ENCODE results near the gene NLRX1.

NLRX1 gene

DNA sequence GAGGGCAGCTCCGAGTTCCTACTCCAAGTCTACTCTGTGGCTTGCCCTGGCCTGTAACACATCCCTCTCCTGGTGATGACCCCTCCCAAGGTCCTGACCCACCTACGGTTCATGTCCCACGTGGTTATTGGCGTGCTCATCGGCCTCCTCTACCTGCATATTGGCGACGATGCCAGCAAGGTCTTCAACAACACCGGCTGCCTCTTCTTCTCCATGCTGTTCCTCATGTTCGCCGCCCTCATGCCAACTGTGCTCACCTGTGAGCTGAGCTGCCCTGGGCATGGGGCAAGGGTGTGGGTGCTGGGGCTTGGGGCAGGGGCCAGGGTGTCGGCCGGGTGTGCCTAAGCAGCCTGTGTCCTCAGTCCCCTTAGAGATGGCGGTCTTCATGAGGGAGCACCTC, 10.1 kb upstream of the NLRX1 start:
- Histone ChIP-seq H2BK12ac (ENCODE audit: low read length) (no peak overlapping the region), H2BK120ac (ENCODE audit: low read depth, low read length) (no peak overlapping the region), H3K4me1 (ENCODE audit: control insufficient read depth in 2 of 2, insufficient read depth in 1 of 2, low read depth in 1 of 2, low read length in 2 of 2) (peaks cover 0 to 3% of the 10 kb centered on the region in 2 donors), H3K4ac (ENCODE audit: low read length) (no peak overlapping the region), H4K8ac (ENCODE audit: low read depth, low read length) (no peak overlapping the region), H4K91ac (ENCODE audit: low read depth, low read length, poor library complexity) (no peak overlapping the region), H2AK5ac (ENCODE audit: low read depth, low read length) (no peak overlapping the region), H3K79me1 (ENCODE audit: low read depth, low read length) (no peaks in the 10 kb centered on the region), H2AFZ (ENCODE audit: low read length) (no peak overlapping the region), H3K9me3 (replicated peaks in 1 of 2; ENCODE audit: control insufficient read depth in 2 of 2, insufficient read depth in 1 of 2, low read depth in 1 of 2, low read length in 2 of 2) (no peaks in the 10 kb centered on the region), H2BK15ac (ENCODE audit: low read length) (no peak overlapping the region), H3K36me3 (replicated peaks in 1 of 2; ENCODE audit: control insufficient read depth in 2 of 2, insufficient read depth in 2 of 2, low read length in 2 of 2) (no peaks in the 10 kb centered on the region), H3K9ac (ENCODE audit: low read depth, low read length, poor library complexity) (no peak overlapping the region), H3K4me2 (ENCODE audit: insufficient read depth, low read length, poor library complexity, severe bottlenecking) (no peak overlapping the region), H3K4me3 (ENCODE audit: low read length in 2 of 2) (peak overlapping the region in 1 of 2 donors; percentile 61), H2BK5ac (ENCODE audit: low read length) (no peak overlapping the region), H3K27ac (replicated peaks; ENCODE audit: low read length) (no peak overlapping the region), H3K27me3 (ENCODE audit: control insufficient read depth in 3 of 3, insufficient read depth in 3 of 3, low read depth in 1 of 3, low read length in 3 of 3) (peaks cover 0 to 74% (median 0%) of the 10 kb centered on the region in 3 experiments), H3K14ac (ENCODE audit: low read length) (no peak overlapping the region), H3K18ac (ENCODE audit: low read length) (no peak overlapping the region), H3K23ac (ENCODE audit: low read depth, low read length, poor library complexity) (no peak overlapping the region)
- no CpG with 5 or more reads among the region's 13 CpGs for WGBS, 2 donors (ENCODE audit: extremely low coverage in 2 of 2, insufficient read length in 2 of 2, insufficient replicate concordance in 1 of 2)
- DNase-seq (ENCODE audit: low spot score) = no peak

DNA sequence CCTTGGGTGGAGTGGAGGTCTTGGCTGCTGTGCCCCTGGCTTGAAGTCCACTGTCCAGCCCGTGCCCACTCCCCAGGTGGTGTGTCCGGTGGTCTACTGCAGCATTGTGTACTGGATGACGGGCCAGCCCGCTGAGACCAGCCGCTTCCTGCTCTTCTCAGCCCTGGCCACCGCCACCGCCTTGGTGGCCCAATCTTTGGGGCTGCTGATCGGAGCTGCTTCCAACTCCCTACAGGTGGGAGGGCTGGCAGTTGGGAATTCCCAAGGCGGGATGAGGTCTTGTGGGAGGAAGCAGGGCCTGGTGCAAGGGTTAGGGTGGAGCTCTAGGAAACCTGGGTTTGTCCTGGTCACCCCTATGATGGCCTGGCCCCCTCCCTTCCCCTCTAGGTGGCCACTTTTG, 8.4 kb upstream of the NLRX1 start:
- Histone ChIP-seq H3K9me3 (replicated peaks in 1 of 2; ENCODE audit: control insufficient read depth in 2 of 2, insufficient read depth in 1 of 2, low read depth in 1 of 2, low read length in 2 of 2) (no peaks in the 10 kb centered on the region), H3K36me3 (replicated peaks in 1 of 2; ENCODE audit: control insufficient read depth in 2 of 2, insufficient read depth in 2 of 2, low read length in 2 of 2) (no peaks in the 10 kb centered on the region), H2BK120ac (ENCODE audit: low read depth, low read length) (no peak overlapping the region), H4K91ac (ENCODE audit: low read depth, low read length, poor library complexity) (no peak overlapping the region), H3K4ac (ENCODE audit: low read length) (no peak overlapping the region), H2AK5ac (ENCODE audit: low read depth, low read length) (peak overlapping the region; percentile 63), H3K18ac (ENCODE audit: low read length) (peak overlapping the region; percentile 2), H3K4me1 (ENCODE audit: control insufficient read depth in 2 of 2, insufficient read depth in 1 of 2, low read depth in 1 of 2, low read length in 2 of 2) (no peaks in the 10 kb centered on the region), H3K23ac (ENCODE audit: low read depth, low read length, poor library complexity) (peak overlapping the region; percentile 19), H3K4me3 (ENCODE audit: low read length in 2 of 2) (no peak overlapping the region), H2BK12ac (ENCODE audit: low read length) (no peak overlapping the region), H4K8ac (ENCODE audit: low read depth, low read length) (no peak overlapping the region), H3K27me3 (ENCODE audit: control insufficient read depth in 3 of 3, insufficient read depth in 3 of 3, low read depth in 1 of 3, low read length in 3 of 3) (peaks cover 0 to 62% (median 0%) of the 10 kb centered on the region in 3 experiments), H3K14ac (ENCODE audit: low read length) (no peak overlapping the region), H2AFZ (ENCODE audit: low read length) (no peak overlapping the region), H2BK15ac (ENCODE audit: low read length) (no peak overlapping the region), H2BK5ac (ENCODE audit: low read length) (no peak overlapping the region), H3K27ac (replicated peaks; ENCODE audit: low read length) (no peak overlapping the region), H3K79me1 (ENCODE audit: low read depth, low read length) (no peaks in the 10 kb centered on the region), H3K4me2 (ENCODE audit: insufficient read depth, low read length, poor library complexity, severe bottlenecking) (no peak overlapping the region), H3K9ac (ENCODE audit: low read depth, low read length, poor library complexity) (no peak overlapping the region)
- DNase-seq (ENCODE audit: low spot score) = no peak
- WGBS, 2 donors (ENCODE audit: extremely low coverage in 2 of 2, insufficient read length in 2 of 2, insufficient replicate concordance in 1 of 2) = no CpG with 5 or more reads among the region's 9 CpGs

DNA sequence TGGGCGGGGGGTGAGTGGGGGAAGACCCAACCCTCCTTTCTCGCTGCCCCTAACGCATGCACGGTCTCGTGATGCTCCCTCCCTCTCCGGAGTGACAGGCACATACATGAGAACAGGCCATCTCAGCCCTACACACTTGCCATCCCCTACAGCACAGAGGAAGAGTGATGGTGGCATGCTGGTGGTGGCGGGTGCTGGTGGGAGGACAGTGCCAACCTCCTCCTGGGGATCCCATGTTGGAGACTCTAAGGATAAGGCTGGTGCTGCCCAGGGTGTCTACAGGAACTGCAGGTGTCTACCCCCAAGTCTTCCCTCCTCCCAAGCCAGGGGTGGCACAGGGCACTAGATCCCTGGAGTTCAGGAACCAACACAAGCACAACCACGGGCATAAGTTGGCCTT, 6.7 kb upstream of the NLRX1 start:
- H3K4me3 ChIP-seq (ENCODE audit: low read length in 2 of 2) = no peak overlapping the region
- no peak for DNase-seq (ENCODE audit: low spot score)
- H3K27ac ChIP-seq (replicated peaks; ENCODE audit: low read length) = no peak overlapping the region
- H2BK120ac ChIP-seq (ENCODE audit: low read depth, low read length) = no peak overlapping the region
- H3K27me3 ChIP-seq (ENCODE audit: control insufficient read depth in 3 of 3, insufficient read depth in 3 of 3, low read depth in 1 of 3, low read length in 3 of 3) = peaks cover 0 to 46% (median 0%) of the 10 kb centered on the region in 3 experiments
- H3K79me1 ChIP-seq (ENCODE audit: low read depth, low read length) = no peaks in the 10 kb centered on the region
- no CpG with 5 or more reads among the region's 8 CpGs for WGBS, 2 donors (ENCODE audit: extremely low coverage in 2 of 2, insufficient read length in 2 of 2, insufficient replicate concordance in 1 of 2)
- H4K91ac ChIP-seq (ENCODE audit: low read depth, low read length, poor library complexity) = no peak overlapping the region
- H3K9me3 ChIP-seq (replicated peaks in 1 of 2; ENCODE audit: control insufficient read depth in 2 of 2, insufficient read depth in 1 of 2, low read depth in 1 of 2, low read length in 2 of 2) = no peaks in the 10 kb centered on the region
- no peaks in the 10 kb centered on the region for H3K36me3 ChIP-seq (replicated peaks in 1 of 2; ENCODE audit: control insufficient read depth in 2 of 2, insufficient read depth in 2 of 2, low read length in 2 of 2)
- no peak overlapping the region for H3K4me2 ChIP-seq (ENCODE audit: insufficient read depth, low read length, poor library complexity, severe bottlenecking)
- no peak overlapping the region for H2BK12ac ChIP-seq (ENCODE audit: low read length)
- no peak overlapping the region for H2AK5ac ChIP-seq (ENCODE audit: low read depth, low read length)
- H3K18ac ChIP-seq (ENCODE audit: low read length) = no peak overlapping the region
- no peak overlapping the region for H2AFZ ChIP-seq (ENCODE audit: low read length)
- no peak overlapping the region for H3K9ac ChIP-seq (ENCODE audit: low read depth, low read length, poor library complexity)
- no peak overlapping the region for H3K4ac ChIP-seq (ENCODE audit: low read length)
- H3K14ac ChIP-seq (ENCODE audit: low read length) = no peak overlapping the region
- H2BK15ac ChIP-seq (ENCODE audit: low read length) = no peak overlapping the region
- peaks cover 0 to 1% of the 10 kb centered on the region in 2 donors for H3K4me1 ChIP-seq (ENCODE audit: control insufficient read depth in 2 of 2, insufficient read depth in 1 of 2, low read depth in 1 of 2, low read length in 2 of 2)
- H3K23ac ChIP-seq (ENCODE audit: low read depth, low read length, poor library complexity) = no peak overlapping the region
- H4K8ac ChIP-seq (ENCODE audit: low read depth, low read length) = no peak overlapping the region
- H2BK5ac ChIP-seq (ENCODE audit: low read length) = no peak overlapping the region

DNA sequence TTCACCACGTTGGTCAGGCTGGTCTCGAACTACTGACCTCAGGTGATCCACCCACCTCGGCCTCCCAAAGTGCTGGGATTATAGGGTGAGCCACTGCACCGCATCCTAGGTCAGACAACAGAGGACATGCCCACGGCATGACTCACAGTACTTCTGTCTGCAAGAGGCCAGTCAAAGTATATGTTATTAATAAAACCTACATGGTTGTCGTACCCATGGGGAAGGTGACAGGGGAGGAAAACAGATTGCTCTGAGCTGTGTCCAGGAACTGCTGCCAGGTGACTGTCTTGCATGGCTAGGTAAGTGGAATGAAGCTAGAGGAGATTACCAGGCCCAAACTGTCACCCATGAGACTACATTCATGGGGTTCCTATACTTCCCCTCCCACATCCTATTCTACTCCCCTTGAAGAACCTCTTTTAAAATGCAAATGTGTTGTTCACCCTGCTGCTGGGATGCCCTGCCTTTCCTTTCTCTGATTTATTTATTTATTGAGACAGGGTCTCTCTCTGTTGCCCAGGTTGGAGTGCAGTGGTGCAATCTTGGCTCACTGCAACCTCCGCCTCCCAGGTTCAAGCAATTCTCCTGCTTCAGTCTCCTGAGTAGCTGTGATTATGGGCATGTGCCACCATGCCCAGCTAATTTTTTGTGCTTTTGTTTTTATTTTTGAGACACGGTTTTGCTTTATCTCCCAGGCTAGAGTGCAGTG, 2.0 kb upstream of the NLRX1 start:
- no peak overlapping the region for H2BK15ac ChIP-seq (ENCODE audit: low read length)
- no CpG with 5 or more reads among the region's 8 CpGs for WGBS, 2 donors (ENCODE audit: extremely low coverage in 2 of 2, insufficient read length in 2 of 2, insufficient replicate concordance in 1 of 2)
- H3K79me1 ChIP-seq (ENCODE audit: low read depth, low read length) = peaks cover 2% of the 10 kb centered on the region
- H3K23ac ChIP-seq (ENCODE audit: low read depth, low read length, poor library complexity) = no peak overlapping the region
- no peak overlapping the region for H3K4me3 ChIP-seq (ENCODE audit: low read length in 2 of 2)
- H2BK12ac ChIP-seq (ENCODE audit: low read length) = no peak overlapping the region
- H2BK5ac ChIP-seq (ENCODE audit: low read length) = no peak overlapping the region
- no peak for DNase-seq (ENCODE audit: low spot score)
- H3K9me3 ChIP-seq (replicated peaks in 1 of 2; ENCODE audit: control insufficient read depth in 2 of 2, insufficient read depth in 1 of 2, low read depth in 1 of 2, low read length in 2 of 2) = no peaks in the 10 kb centered on the region
- H4K8ac ChIP-seq (ENCODE audit: low read depth, low read length) = no peak overlapping the region
- no peak overlapping the region for H3K18ac ChIP-seq (ENCODE audit: low read length)
- H2AK5ac ChIP-seq (ENCODE audit: low read depth, low read length) = no peak overlapping the region
- H3K14ac ChIP-seq (ENCODE audit: low read length) = no peak overlapping the region
- H2AFZ ChIP-seq (ENCODE audit: low read length) = no peak overlapping the region
- peaks cover 0 to 3% of the 10 kb centered on the region in 2 donors for H3K4me1 ChIP-seq (ENCODE audit: control insufficient read depth in 2 of 2, insufficient read depth in 1 of 2, low read depth in 1 of 2, low read length in 2 of 2)
- no peak overlapping the region for H4K91ac ChIP-seq (ENCODE audit: low read depth, low read length, poor library complexity)
- no peak overlapping the region for H2BK120ac ChIP-seq (ENCODE audit: low read depth, low read length)
- no peak overlapping the region for H3K4ac ChIP-seq (ENCODE audit: low read length)
- H3K27ac ChIP-seq (replicated peaks; ENCODE audit: low read length) = no peak overlapping the region
- H3K36me3 ChIP-seq (replicated peaks in 1 of 2; ENCODE audit: control insufficient read depth in 2 of 2, insufficient read depth in 2 of 2, low read length in 2 of 2) = no peaks in the 10 kb centered on the region
- no peak overlapping the region for H3K4me2 ChIP-seq (ENCODE audit: insufficient read depth, low read length, poor library complexity, severe bottlenecking)
- H3K9ac ChIP-seq (ENCODE audit: low read depth, low read length, poor library complexity) = no peak overlapping the region
- H3K27me3 ChIP-seq (ENCODE audit: control insufficient read depth in 3 of 3, insufficient read depth in 3 of 3, low read depth in 1 of 3, low read length in 3 of 3) = peaks cover 0 to 44% (median 0%) of the 10 kb centered on the region in 3 experiments
